ENCODE data around the gene ZNF582. TPM values are rescaled to one million over a fixed set of nuclear protein-coding genes. Genes with fewer than 3 reads are reported as not detected.

ZNF582 gene
- total RNA-seq, 4 donors from 2014 or later, result 7.5 to 14.1 (median 8.6) TPM

DNA sequence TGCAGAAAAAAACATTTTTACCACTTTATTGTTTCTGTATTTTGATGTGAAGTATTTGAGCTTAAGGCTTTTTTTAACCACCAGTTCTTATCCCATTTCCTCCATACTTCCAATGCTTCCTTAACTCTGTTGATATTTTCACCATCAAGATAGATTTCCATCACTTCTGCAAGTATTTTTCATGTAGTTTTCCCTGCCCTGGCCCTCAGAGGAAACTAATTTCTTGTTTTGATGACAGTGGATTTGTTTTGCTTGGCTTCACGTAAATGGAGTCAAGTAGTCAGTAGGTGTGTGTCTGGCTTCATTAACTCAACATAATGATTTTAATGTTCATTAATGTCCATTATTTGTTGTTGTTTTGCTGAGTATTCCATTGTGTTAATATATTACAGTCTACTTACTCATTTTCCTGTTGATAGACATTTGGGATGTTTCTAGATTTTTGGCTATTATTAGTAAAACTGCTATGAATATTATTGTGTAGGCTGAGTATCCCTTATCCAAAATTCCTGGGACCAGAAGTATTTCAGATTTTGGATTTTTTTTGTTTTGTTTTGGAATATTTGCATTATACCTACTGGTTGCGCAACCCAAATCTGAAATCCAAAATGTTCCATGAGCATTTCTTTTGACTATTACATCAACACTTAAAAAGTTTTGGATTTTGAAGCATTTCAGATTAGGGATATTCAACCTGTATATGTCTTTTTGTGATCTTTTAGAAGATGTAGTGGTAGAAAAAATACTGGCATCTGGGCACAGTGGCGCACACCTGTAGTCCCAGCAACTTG lies 23.3 kb downstream of the ZNF582 start:
- Histone ChIP-seq H3K27ac (no peak overlapping the region), H3K36me3 (no peaks in the 10 kb centered on the region), H3K27me3 (no peaks in the 10 kb centered on the region), H3K4me1 (peaks cover 6 to 9% of the 10 kb centered on the region in 2 donors), H3K4me3 (no peak overlapping the region), H3K9me3 (peaks cover 0 to 6% of the 10 kb centered on the region in 2 donors)
- DNase-seq, result no peak
- intact Hi-C loops (cut with DNase I; ENCODE audit: low total_unique reads), result no loop called here
- no peak for TF ChIP-seq POLR2A (IDR thresholded peaks at IDR 0.05)

DNA sequence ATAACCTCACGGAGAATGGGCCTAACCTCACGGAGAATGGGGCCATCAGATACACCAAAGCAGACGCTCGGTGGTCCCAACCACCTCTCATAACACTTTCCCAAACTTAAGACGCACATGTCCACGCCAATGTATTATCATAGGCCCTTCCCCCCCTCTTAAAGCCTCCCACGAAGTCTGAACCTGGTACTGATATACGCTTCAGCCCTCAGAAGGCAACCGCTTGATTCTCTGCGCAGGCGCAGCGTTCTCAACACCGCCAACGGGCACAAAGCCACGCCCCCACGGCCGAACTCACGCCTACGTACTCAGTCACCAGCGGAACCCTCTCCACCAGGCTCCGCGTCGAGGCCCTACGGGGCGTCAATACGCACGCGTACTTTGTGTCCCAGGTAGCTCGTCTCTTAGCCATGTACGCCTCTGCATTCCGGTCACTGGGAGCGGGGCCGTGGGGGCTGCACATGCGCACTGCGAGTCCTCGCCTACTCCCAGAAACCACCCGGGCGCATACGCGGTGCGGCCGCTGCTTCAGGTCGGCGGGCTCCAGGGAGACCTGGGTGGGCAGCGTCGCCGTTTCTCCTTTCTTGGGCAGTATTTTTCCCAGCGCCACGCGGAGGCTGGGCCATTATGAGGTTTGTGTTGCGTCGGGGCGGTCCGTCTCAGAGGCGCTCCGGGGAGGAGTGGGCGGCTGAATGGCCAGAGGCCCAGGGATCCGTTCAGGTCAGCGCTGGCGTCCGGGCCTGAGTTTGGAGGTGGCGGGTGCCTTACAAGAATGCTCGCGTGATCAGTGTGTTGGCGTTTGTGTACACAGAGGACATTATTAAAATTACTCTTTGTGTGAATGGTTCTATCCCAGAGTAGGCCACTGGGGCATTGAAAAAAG lies 25.3 kb downstream of the ZNF582 start:
- Histone ChIP-seq H3K9me3 (peaks cover 0 to 16% of the 10 kb centered on the region in 2 donors), H3K36me3 (no peaks in the 10 kb centered on the region), H3K27me3 (no peaks in the 10 kb centered on the region), H3K27ac (peak overlapping the region; percentile 69 to 84), H3K4me3 (peak overlapping the region; percentile 62 to 67), H3K4me1 (peaks cover 6 to 9% of the 10 kb centered on the region in 2 donors)
- DNase-seq, result peak; percentile 91 to 92
- intact Hi-C loops (cut with DNase I; ENCODE audit: low total_unique reads), result no loop called here
- TF ChIP-seq, protein P1, sequence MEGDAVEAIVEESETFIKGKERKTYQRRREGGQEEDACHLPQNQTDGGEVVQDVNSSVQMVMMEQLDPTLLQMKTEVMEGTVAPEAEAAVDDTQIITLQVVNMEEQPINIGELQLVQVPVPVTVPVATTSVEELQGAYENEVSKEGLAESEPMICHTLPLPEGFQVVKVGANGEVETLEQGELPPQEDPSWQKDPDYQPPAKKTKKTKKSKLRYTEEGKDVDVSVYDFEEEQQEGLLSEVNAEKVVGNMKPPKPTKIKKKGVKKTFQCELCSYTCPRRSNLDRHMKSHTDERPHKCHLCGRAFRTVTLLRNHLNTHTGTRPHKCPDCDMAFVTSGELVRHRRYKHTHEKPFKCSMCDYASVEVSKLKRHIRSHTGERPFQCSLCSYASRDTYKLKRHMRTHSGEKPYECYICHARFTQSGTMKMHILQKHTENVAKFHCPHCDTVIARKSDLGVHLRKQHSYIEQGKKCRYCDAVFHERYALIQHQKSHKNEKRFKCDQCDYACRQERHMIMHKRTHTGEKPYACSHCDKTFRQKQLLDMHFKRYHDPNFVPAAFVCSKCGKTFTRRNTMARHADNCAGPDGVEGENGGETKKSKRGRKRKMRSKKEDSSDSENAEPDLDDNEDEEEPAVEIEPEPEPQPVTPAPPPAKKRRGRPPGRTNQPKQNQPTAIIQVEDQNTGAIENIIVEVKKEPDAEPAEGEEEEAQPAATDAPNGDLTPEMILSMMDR (IDR thresholded peaks at IDR 0.05), result no peak
- peak in 1 of 2 donors; percentile 55 for TF ChIP-seq POLR2A (IDR thresholded peaks at IDR 0.05)

DNA sequence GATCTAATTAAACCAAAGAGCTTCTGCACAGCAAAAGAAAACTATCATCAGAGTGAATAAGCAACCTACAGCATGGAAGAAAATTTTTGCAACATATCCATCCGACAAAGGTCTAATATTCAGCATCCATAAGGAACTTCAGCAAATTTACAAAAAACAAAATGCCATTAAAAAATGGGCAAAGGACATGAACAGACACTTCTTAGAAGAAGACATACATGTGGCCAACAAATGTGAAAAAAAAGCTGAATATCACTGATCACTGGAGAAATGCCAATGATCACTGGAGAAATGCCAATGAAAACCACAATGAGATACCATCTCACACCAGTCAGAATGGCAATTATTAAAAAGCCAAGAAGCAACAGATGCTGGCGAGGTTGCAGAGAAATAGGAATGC lies 32.5 kb downstream of the ZNF582 start:
- DNase-seq, result no peak
- TF ChIP-seq, protein P1 (IDR thresholded peaks at IDR 0.05), result no peak
- no peak for TF ChIP-seq POLR2A (IDR thresholded peaks at IDR 0.05)
- H3K27ac ChIP-seq, result no peak overlapping the region
- H3K4me3 ChIP-seq, result no peak overlapping the region
- no peaks in the 10 kb centered on the region for H3K36me3 ChIP-seq
- H3K9me3 ChIP-seq, result peaks cover 0 to 46% of the 10 kb centered on the region in 2 donors
- H3K4me1 ChIP-seq, result no peaks in the 10 kb centered on the region
- H3K27me3 ChIP-seq, result no peaks in the 10 kb centered on the region
- intact Hi-C loops (cut with DNase I; ENCODE audit: low total_unique reads), result no loop called here

DNA sequence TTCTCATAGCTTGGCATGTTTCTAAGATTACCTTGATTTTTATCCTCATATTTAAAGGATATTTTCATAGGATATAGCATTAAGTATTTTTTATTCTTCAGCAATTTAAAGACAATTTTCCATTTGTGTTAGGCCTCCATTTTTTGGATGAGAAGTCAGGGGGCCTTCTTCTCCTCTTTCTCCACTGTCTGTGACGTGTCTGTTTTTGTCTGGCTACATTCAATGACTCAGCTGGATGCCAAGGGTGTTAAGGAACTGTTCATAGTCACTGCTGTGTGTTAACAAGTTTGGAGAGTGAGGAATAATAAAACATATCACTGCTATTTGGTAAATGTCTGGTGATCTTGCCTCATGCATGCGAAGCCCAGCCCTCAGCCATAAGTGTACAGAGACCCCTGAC lies 36.4 kb downstream of the ZNF582 start:
- no peaks in the 10 kb centered on the region for H3K36me3 ChIP-seq
- H3K4me3 ChIP-seq, result no peak overlapping the region
- H3K27me3 ChIP-seq, result no peaks in the 10 kb centered on the region
- peaks cover 0 to 31% of the 10 kb centered on the region in 2 donors for H3K9me3 ChIP-seq
- no peaks in the 10 kb centered on the region for H3K4me1 ChIP-seq
- intact Hi-C loops (cut with DNase I; ENCODE audit: low total_unique reads), result loop anchor here (10.0 kb wide), 1 partner anchor 102 kb away; no protein-coding TSS in a partner anchor
- H3K27ac ChIP-seq, result no peak overlapping the region
- TF ChIP-seq, protein P1 (IDR thresholded peaks at IDR 0.05), result no peak
- no peak for TF ChIP-seq POLR2A (IDR thresholded peaks at IDR 0.05)
- DNase-seq, result no peak

DNA sequence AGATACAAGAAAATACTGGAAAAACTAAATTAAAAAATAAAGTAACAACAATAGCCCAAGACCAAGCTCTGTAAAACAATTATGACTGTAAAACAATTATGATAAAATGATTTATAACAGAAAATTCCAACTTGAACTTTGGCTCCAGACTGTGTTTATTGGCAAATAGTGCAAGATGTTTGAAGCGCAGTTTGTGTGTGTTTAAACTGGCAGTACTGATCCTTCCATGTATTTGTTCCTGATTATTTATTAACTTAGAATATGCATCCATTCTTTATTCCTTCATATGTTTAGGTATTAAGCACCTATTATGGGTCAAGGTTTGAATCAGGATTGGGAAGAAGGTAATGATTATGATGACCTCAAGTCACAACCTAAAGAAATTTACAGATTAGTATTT lies 37.8 kb downstream of the ZNF582 start:
- Histone ChIP-seq H3K36me3 (no peaks in the 10 kb centered on the region), H3K27me3 (no peaks in the 10 kb centered on the region), H3K4me3 (no peak overlapping the region), H3K9me3 (peaks cover 0 to 19% of the 10 kb centered on the region in 2 donors), H3K27ac (no peak overlapping the region), H3K4me1 (no peaks in the 10 kb centered on the region)
- TF ChIP-seq POLR2A (IDR thresholded peaks at IDR 0.05), result no peak
- TF ChIP-seq, protein P1 (IDR thresholded peaks at IDR 0.05), result no peak
- no peak for DNase-seq
- intact Hi-C loops (cut with DNase I; ENCODE audit: low total_unique reads), result loop anchor here (10.0 kb wide), 1 partner anchor 101 kb away; no protein-coding TSS in a partner anchor
